GM12878 (cell line): ENCODE results near the gene DCAF8. TPM values are rescaled to one million over a fixed set of nuclear protein-coding genes. Genes with fewer than 3 reads are reported as not detected.

Experiments used
- ATAC-seq: fragments of 200-7000 bp; cut with Tn5 transposase; 3 replicates; pipeline ENCODE4 v1.9.1; 2020; ENCODE audit warnings: mild to moderate bottlenecking, moderate library complexity
- BruUV-seq: library from RNA; stranded (reverse); fragments of 400-500 nt; replicated peaks from 2 replicates; lab custom pipeline; 2021; lab: Mats Ljungman, UMichigan
- CTCF ChIA-PET: fragments of 300-600 bp; sonication (Branson Sonifier 250); formaldehyde crosslinking; extraction: SDS; loops from one replicate; lab custom pipeline; 2021; ENCODE audit warnings: inconsistent platforms; lab: Yijun Ruan, JAX
- POLR2A ChIA-PET: fragments of 350-600 bp; formaldehyde crosslinking; extraction: SDS; loops from one replicate; lab custom pipeline; 2021; ENCODE audit warnings: inconsistent platforms; lab: Charles Lee
- RAD21 ChIA-PET: fragments of 300-600 bp; sonication (Branson Sonifier 250); formaldehyde crosslinking; loops from one replicate; lab custom pipeline; 2023; ENCODE audit warnings: antibody characterized with exemption; ENCODE audit not compliant: unreplicated experiment; lab: Charles Lee
- SMC1A ChIA-PET: fragments of 300-600 bp; sonication (Branson Sonifier 250); formaldehyde crosslinking; loops from one replicate; lab custom pipeline; 2023; ENCODE audit not compliant: unreplicated experiment, uncharacterized antibody; lab: Charles Lee
- DNase-seq: peaks from one replicate; pipeline ENCODE4 v3.0.0-alpha.2; 2011; ENCODE audit warnings: low read depth, low spot score
- FAIRE-seq: peaks from 3 replicates; lab custom pipeline; 2011; peaks lifted over from hg19 to GRCh38; lab: Jason Lieb, UNC
- H2AFZ ChIP-seq: 2 replicates; pipeline ENCODE4 v1.6.0; 2011; ENCODE audit warnings: low read depth, low read length, control low read depth; ENCODE audit not compliant: control insufficient read depth
- H3K27ac ChIP-seq: 2 replicates; pipeline ENCODE4 v1.5.1; 2011; ENCODE audit warnings: control low read depth; ENCODE audit not compliant: control insufficient read depth, insufficient read depth
- H3K27me3 ChIP-seq, 2 experiments: replicated peaks in 1 of 2; 2 replicates each; pipeline versions ENCODE4 v1.6.0 to v1.6.1; 2011; ENCODE audit warnings: low read length in 1 of 2; ENCODE audit not compliant: control insufficient read depth in 2 of 2, insufficient read depth in 2 of 2
- H3K36me3 ChIP-seq, 2 experiments: 2 replicates each; pipeline ENCODE4 v1.5.1; 2011; ENCODE audit warnings: low read length in 1 of 2; ENCODE audit not compliant: control insufficient read depth in 2 of 2, insufficient read depth in 2 of 2
- H3K4me1 ChIP-seq: 2 replicates; pipeline ENCODE4 v1.6.1; 2011; ENCODE audit warnings: mild to moderate bottlenecking, low read length, moderate library complexity, mixed read lengths; ENCODE audit not compliant: control insufficient read depth, insufficient read depth
- H3K4me2 ChIP-seq: 2 replicates; pipeline ENCODE4 v1.6.0; 2011; ENCODE audit warnings: control low read depth; ENCODE audit not compliant: control insufficient read depth, insufficient read depth
- H3K4me3 ChIP-seq: fragments of 200-600 bp; sonication (generic); 2 replicates; pipeline ENCODE4 v1.5.1; 2016
- H3K79me2 ChIP-seq: 2 replicates; pipeline ENCODE4 v1.6.0; 2011; ENCODE audit warnings: low read length; ENCODE audit not compliant: control insufficient read depth, insufficient read depth
- H3K9ac ChIP-seq: 2 replicates; pipeline ENCODE4 v1.8.0; 2011; ENCODE audit warnings: low read length, control low read depth, mixed read lengths; ENCODE audit not compliant: control insufficient read depth, insufficient read depth
- H3K9me3 ChIP-seq: replicated peaks from 3 replicates; pipeline ENCODE4 v1.5.1; 2011; ENCODE audit warnings: mild to moderate bottlenecking, low read length; ENCODE audit not compliant: control insufficient read depth, insufficient read depth
- H4K20me1 ChIP-seq: 2 replicates; pipeline ENCODE4 v1.6.0; 2011; ENCODE audit not compliant: control insufficient read depth, insufficient read depth
- BACH1 ChIP-seq: fragments of 450-650 bp; IDR thresholded peaks from 2 replicates; pipeline ENCODE4 v1.6.1; 2017; ENCODE audit warnings: mild to moderate bottlenecking, borderline replicate concordance
- BHLHE40 ChIP-seq, 2 experiments: fragments of 450-650 bp in 1 of 2; IDR thresholded peaks; 2 replicates each; pipeline ENCODE4 v1.6.1; 2011 to 2017; ENCODE audit warnings: low read depth in 2 of 2, borderline replicate concordance in 1 of 2, improper control_type of control experiment in 1 of 2, low read length in 1 of 2, mild to moderate bottlenecking in 1 of 2
- ETV6 ChIP-seq, 2 experiments: fragments of 450-650 bp in 1 of 2; IDR thresholded peaks in 1 of 2; conservative IDR thresholded peaks in 1 of 2; 2 replicates each; pipeline ENCODE4 v1.6.1; 2014; ENCODE audit warnings: antibody characterized with exemption in 1 of 2, borderline replicate concordance in 1 of 2, low read depth in 1 of 2, mild to moderate bottlenecking in 1 of 2, moderate library complexity in 1 of 2
- FOS ChIP-seq: IDR thresholded peaks from 3 replicates; pipeline ENCODE4 v1.6.1; 2011; ENCODE audit warnings: borderline replicate concordance; ENCODE audit not compliant: insufficient read length; ENCODE audit errors: extremely low read depth
- FOXK2 ChIP-seq: fragments of 450-650 bp; IDR thresholded peaks from 2 replicates; pipeline ENCODE4 v1.6.1; 2017; ENCODE audit warnings: mild to moderate bottlenecking, moderate library complexity
- NR2C1 ChIP-seq: fragments of 450-650 bp; IDR thresholded peaks from 2 replicates; pipeline ENCODE4 v1.6.1; 2017; ENCODE audit warnings: antibody characterized with exemption, mild to moderate bottlenecking, moderate library complexity
- RELA ChIP-seq: fragments of 450-650 bp; IDR thresholded peaks from 2 replicates; pipeline ENCODE4 v1.8.0; 2014; ENCODE audit warnings: borderline replicate concordance; ENCODE audit not compliant: partially characterized antibody
- ZNF217 ChIP-seq: fragments of 450-650 bp; IDR thresholded peaks from 2 replicates; pipeline ENCODE4 v1.6.1; 2017; ENCODE audit warnings: antibody characterized with exemption, mild to moderate bottlenecking
- WGBS: methylation state at CpG from one replicate; pipeline ENCODE4 v1.1.6; 2016; ENCODE audit warnings: low lambda C conversion rate; ENCODE audit not compliant: insufficient replicate concordance, insufficient coverage; ENCODE audit errors: missing lambda C conversion rate; 5-methylcytosine and 5-hydroxymethylcytosine counted together
- in situ Hi-C: fragments of 300-500 bp; cut with MboI; formaldehyde crosslinking; loops from 9 replicates; pipeline ENCODE4 v1.14.3; 2018; ENCODE audit warnings: mixed read lengths
- intact Hi-C: fragments of 100-400 bp; cut with micrococcal nuclease; formaldehyde crosslinking; loops from one replicate; pipeline ENCODE4 v1.14.2; 2022; ENCODE audit not compliant: unreplicated experiment
- polyA plus RNA-seq, 11 experiments: library from polyadenylated mRNA; depleted of rRNA in 4 of 11; unstranded in 6 of 11; stranded (reverse) in 5 of 11; fragments of >200 nt; fragmentation: Nextera tagmentation in 4 of 11; fragmentation: Illumina TruSeq in 1 of 11; extraction: Ambion mirVana in 4 of 11; extraction: Trizol in 1 of 11; gene quantifications; 1 replicate in 1 of 11; 2 replicates in 10 of 11; pipeline versions ENCODE4 v1.2.1 to v1.2.3, GENCODE V29; 2011 to 2016; ENCODE audit warnings: inconsistent platforms in 2 of 11, missing spikeins in 2 of 11, low read depth in 1 of 11
- total RNA-seq, 4 experiments: library from RNA; depleted of rRNA in 3 of 4; stranded (reverse); fragments of >200 nt in 3 of 4; fragmentation: Illumina TruSeq in 1 of 4; extraction: Trizol in 1 of 4; gene quantifications; 2 replicates each; pipeline versions ENCODE4 v1.2.1 to v1.2.3, GENCODE V29; 2013 to 2021
- TF ChIP-seq, protein P1 (sequence below): fragments of 450-650 bp; IDR thresholded peaks from 2 replicates; pipeline ENCODE4 v1.6.1; 2017; ENCODE audit warnings: mild to moderate bottlenecking, low read depth, inconsistent platforms; ENCODE audit not compliant: poor library complexity, severe bottlenecking
- TF ChIP-seq, protein P2 (sequence below): IDR thresholded peaks from 2 replicates; pipeline ENCODE4 v1.6.1; 2012; ENCODE audit warnings: improper control_type of control experiment, low read depth, low read length; ENCODE audit not compliant: insufficient replicate concordance
- TF ChIP-seq, protein P3 (sequence below): IDR thresholded peaks from 2 replicates; pipeline ENCODE4 v1.6.1; 2012; ENCODE audit warnings: low read depth, low read length, improper control_type of control experiment
- TF ChIP-seq, protein P4 (sequence below): IDR thresholded peaks from 2 replicates; pipeline ENCODE4 v1.6.1; 2011; ENCODE audit warnings: low read depth, mild to moderate bottlenecking, low read length, moderate library complexity, borderline replicate concordance; ENCODE audit errors: extremely low read depth

DCAF8 gene
- total and polyA plus RNA-seq, 10 of the 15 experiments (the other 5 are each of a cell fraction or from before 2014, with no cell fraction given): 10.4 to 152 (median 84.6) TPM

DNA sequence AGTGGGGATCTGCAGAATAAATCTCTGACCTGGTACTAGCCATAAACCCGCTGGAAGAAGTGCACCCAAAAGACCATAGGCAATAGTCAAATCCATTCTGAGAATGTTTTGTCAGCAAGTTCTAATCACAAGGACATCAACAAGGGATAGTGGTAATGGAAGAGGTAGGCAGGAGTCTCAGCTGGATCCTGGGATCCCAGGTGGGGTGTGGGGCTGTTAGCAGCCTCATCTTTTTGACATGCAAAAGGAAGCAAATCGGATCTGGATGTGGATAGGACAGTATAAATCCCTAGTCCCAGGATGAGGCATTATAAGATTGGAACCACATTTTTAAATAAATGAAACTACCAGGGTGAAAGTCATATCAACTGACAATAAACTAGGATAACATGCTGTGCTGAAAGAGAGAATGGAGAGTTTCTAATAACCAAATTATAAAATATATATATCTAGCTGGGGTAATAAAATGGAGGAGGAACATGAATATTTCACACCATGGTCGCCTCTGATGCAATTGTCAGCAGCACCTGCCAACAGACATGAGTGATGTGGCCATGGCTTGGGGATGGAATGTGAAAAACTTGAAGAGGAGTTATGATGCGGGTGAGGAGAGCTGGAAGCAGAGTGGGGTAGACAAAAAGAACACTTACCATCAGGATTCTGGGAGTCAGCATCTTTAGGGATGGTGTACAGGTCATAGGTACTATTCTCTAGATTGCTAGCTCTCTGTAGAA is 46.3 kb upstream of the DCAF8 start:
- no peak overlapping the region for H3K27ac ChIP-seq
- ChIA-PET RAD21 (interaction anchor here (1.1 kb wide), 1 partner anchor 33 kb away, joined by 3 read pairs; no protein-coding TSS in a partner anchor), SMC1A (interaction anchor here (0.6 to 3.0 kb wide), 3 partner anchors 17 to 208 kb away, joined by 3 to 7 read pairs (median 3); no protein-coding TSS in a partner anchor), CTCF (interaction anchor here (0.8 to 3.9 kb wide), 2 partner anchors 18 to 86 kb away, joined by 3 to 17 read pairs; no protein-coding TSS in a partner anchor), POLR2A (no interaction called here)
- H2AFZ ChIP-seq: no peak overlapping the region
- no peak overlapping the region for H3K4me3 ChIP-seq
- H3K9me3 ChIP-seq: no peaks in the 10 kb centered on the region
- 82% methylated on average over 4 of the region's 4 CpGs for WGBS
- no peaks in the 10 kb centered on the region for H3K79me2 ChIP-seq
- in situ Hi-C loops (no loop called here), intact Hi-C loops (no loop called here)
- H3K4me1 ChIP-seq: no peaks in the 10 kb centered on the region
- H3K27me3 ChIP-seq: no peaks in the 10 kb centered on the region
- FAIRE-seq: no peak
- no peak overlapping the region for H3K4me2 ChIP-seq
- no peak for DNase-seq
- H4K20me1 ChIP-seq: no peaks in the 10 kb centered on the region
- BruUV-seq: no TSS peak
- no peak overlapping the region for H3K9ac ChIP-seq
- H3K36me3 ChIP-seq: peaks cover 25 to 39% of the 10 kb centered on the region in 2 experiments
- no peak for ATAC-seq
- TF ChIP-seq, protein P1, sequence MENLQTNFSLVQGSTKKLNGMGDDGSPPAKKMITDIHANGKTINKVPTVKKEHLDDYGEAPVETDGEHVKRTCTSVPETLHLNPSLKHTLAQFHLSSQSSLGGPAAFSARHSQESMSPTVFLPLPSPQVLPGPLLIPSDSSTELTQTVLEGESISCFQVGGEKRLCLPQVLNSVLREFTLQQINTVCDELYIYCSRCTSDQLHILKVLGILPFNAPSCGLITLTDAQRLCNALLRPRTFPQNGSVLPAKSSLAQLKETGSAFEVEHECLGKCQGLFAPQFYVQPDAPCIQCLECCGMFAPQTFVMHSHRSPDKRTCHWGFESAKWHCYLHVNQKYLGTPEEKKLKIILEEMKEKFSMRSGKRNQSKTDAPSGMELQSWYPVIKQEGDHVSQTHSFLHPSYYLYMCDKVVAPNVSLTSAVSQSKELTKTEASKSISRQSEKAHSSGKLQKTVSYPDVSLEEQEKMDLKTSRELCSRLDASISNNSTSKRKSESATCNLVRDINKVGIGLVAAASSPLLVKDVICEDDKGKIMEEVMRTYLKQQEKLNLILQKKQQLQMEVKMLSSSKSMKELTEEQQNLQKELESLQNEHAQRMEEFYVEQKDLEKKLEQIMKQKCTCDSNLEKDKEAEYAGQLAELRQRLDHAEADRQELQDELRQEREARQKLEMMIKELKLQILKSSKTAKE: no peak
- TF ChIP-seq BHLHE40 (IDR thresholded peaks at IDR 0.05; ENCODE audit: borderline replicate concordance in 1 of 2, low read depth in 2 of 2, low read length in 1 of 2) (no peak), ETV6 (conservative IDR thresholded peaks at IDR 0.05 in 1 of 2, IDR thresholded peaks at IDR 0.05 in 1 of 2; ENCODE audit: borderline replicate concordance in 1 of 2, low read depth in 1 of 2) (no peak), BACH1 (no peak), ZNF217 (no peak), FOS (no peak), RELA (no peak), FOXK2 (no peak), NR2C1 (no peak)
- TF ChIP-seq, protein P2, sequence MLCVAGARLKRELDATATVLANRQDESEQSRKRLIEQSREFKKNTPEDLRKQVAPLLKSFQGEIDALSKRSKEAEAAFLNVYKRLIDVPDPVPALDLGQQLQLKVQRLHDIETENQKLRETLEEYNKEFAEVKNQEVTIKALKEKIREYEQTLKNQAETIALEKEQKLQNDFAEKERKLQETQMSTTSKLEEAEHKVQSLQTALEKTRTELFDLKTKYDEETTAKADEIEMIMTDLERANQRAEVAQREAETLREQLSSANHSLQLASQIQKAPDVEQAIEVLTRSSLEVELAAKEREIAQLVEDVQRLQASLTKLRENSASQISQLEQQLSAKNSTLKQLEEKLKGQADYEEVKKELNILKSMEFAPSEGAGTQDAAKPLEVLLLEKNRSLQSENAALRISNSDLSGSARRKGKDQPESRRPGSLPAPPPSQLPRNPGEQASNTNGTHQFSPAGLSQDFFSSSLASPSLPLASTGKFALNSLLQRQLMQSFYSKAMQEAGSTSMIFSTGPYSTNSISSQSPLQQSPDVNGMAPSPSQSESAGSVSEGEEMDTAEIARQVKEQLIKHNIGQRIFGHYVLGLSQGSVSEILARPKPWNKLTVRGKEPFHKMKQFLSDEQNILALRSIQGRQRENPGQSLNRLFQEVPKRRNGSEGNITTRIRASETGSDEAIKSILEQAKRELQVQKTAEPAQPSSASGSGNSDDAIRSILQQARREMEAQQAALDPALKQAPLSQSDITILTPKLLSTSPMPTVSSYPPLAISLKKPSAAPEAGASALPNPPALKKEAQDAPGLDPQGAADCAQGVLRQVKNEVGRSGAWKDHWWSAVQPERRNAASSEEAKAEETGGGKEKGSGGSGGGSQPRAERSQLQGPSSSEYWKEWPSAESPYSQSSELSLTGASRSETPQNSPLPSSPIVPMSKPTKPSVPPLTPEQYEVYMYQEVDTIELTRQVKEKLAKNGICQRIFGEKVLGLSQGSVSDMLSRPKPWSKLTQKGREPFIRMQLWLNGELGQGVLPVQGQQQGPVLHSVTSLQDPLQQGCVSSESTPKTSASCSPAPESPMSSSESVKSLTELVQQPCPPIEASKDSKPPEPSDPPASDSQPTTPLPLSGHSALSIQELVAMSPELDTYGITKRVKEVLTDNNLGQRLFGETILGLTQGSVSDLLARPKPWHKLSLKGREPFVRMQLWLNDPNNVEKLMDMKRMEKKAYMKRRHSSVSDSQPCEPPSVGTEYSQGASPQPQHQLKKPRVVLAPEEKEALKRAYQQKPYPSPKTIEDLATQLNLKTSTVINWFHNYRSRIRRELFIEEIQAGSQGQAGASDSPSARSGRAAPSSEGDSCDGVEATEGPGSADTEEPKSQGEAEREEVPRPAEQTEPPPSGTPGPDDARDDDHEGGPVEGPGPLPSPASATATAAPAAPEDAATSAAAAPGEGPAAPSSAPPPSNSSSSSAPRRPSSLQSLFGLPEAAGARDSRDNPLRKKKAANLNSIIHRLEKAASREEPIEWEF: no peak
- TF ChIP-seq, protein P3, sequence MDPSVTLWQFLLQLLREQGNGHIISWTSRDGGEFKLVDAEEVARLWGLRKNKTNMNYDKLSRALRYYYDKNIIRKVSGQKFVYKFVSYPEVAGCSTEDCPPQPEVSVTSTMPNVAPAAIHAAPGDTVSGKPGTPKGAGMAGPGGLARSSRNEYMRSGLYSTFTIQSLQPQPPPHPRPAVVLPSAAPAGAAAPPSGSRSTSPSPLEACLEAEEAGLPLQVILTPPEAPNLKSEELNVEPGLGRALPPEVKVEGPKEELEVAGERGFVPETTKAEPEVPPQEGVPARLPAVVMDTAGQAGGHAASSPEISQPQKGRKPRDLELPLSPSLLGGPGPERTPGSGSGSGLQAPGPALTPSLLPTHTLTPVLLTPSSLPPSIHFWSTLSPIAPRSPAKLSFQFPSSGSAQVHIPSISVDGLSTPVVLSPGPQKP: no peak
- TF ChIP-seq, protein P4, sequence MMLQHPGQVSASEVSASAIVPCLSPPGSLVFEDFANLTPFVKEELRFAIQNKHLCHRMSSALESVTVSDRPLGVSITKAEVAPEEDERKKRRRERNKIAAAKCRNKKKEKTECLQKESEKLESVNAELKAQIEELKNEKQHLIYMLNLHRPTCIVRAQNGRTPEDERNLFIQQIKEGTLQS: no peak
